GM19324 (cell line): ENCODE results near the gene MRPL17.
"Not testable (repeated sequence)": the region's sequence is repeated elsewhere in the genome, so short reads cannot be mapped to it uniquely, and the experiment has no call there.

Source experiments
- ATAC-seq: cut with Tn5 transposase; IDR thresholded peaks from one replicate; pipeline ENCODE4 v1.9.1; 2021; ENCODE audit warnings: mild to moderate bottlenecking, moderate library complexity; ENCODE audit not compliant: unreplicated experiment, low FRiP score

Gene MRPL17

DNA sequence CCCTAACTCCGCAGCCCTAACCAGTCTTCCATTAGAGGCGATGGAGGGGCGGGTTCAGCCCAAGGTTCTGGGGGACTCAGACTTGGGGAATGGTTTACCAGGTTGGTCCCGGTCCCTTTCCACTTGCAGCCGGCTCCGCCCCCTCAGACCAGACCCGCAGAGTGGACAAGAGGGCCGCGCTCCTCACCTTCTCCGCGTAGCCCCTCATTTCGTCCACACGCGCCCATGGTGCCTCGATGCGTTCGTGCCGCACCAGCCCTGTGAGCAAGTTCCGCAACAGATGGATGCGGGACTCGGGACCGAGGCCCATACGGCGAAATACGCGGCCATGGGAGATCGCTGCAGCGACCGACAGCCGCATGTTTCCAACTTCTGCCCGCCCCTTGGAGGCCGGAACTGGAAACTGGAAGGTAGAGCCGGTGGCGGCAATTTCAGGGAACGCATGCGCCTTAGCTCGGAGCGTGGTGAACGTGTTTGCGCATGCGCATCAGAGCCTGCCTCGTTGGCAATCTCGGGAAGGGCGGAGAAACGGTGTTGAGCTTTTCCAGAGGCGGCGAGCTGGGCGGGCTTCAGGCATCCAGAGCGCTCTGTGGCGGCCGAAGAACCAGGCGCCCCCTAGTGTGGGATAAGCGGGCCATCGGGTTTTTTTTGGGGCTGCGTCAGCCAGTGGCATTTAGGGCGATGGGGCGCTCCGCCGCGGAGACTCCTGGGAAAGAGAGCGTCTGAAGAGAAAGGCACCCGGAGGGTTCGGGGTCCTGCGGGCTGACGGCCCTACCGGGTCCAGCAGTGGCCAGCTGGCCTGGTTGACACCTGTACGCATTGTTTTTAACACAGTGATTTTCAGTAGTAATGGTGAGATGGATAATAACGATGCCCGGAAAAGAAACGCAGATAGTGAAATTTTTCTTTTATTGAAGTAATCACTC lies at the start of gene MRPL17:
MRPL17 (minus strand) TSS at position 405 of the 926 bp plus-strand sequence; CDS start at position 361, 44 bp downstream.
- ATAC-seq: peak; percentile 97

GRCh38 chr11:6727971-6728760 lies 45.0 kb upstream of the MRPL17 start:
- no peak for ATAC-seq

DNA sequence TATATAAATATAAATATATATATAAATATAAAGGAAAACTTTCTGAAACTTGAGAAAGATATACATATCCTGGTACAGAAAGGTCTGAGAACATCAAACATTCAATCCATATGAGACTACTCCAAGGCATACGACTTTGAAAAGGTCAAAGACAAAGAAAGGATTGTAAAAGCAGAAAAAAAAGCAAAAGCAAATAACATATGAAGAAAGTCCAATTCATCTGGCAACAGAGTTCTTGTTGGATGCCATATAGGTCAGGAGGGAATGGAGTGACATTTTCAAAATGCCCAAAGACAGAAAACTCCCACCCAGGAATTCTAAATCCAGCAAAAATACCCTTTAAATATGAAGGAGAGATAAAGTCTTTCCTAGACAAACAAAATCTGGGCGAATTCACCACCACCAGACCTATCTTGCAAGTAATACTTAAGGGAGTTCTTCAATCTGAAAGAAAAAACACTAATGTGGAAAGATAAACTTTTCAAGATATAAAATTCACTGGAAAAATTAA lies 42.3 kb upstream of the MRPL17 start:
- no peak for ATAC-seq

GRCh38 chr11:6724013-6724412 lies 40.9 kb upstream of the MRPL17 start:
- no peak for ATAC-seq

- ATAC-seq: no peak
Observed at GRCh38 chr11:6721343-6721742, 38.2 kb upstream of the MRPL17 start.

- ATAC-seq: no peak
Observed at GRCh38 chr11:6719576-6719975, 36.4 kb upstream of the MRPL17 start.

- no peak for ATAC-seq
Observed at GRCh38 chr11:6717426-6717825, 34.3 kb upstream of the MRPL17 start.

GRCh38 chr11:6711552-6711951 lies 28.4 kb upstream of the MRPL17 start:
- not testable (repeated sequence) for ATAC-seq

- ATAC-seq: no peak
Observed at GRCh38 chr11:6708876-6709275, 25.7 kb upstream of the MRPL17 start.

- no peak for ATAC-seq
Observed at GRCh38 chr11:6705905-6706535, 22.9 kb upstream of the MRPL17 start.

GRCh38 chr11:6703247-6704063 lies 20.3 kb upstream of the MRPL17 start:
- ATAC-seq: no peak

- not testable (repeated sequence) for ATAC-seq
Observed at GRCh38 chr11:6701955-6702354, 18.8 kb upstream of the MRPL17 start.

DNA sequence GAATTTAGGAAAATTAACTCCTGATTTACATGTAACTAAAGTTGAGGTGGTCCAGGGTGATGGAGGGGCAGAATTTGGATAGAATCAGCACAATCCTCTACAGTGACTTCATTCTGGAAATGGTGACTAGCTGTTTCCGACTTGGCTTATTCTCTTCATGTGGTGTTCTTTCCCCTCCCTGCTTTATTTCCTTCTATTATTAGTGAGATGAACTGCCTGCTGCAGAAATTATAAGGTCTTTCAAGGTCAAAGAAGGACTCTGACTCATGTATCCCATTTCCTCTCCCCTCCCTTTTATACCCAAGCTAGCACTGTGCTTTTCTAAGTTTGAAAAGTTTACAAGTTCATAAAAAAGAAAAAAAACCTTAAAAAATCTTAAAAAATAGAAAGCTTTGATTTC lies 12.2 kb upstream of the MRPL17 start:
- ATAC-seq: no peak

- ATAC-seq: no peak
Observed at GRCh38 chr11:6694229-6694535, 11.0 kb upstream of the MRPL17 start.

GRCh38 chr11:6693342-6694228 lies 10.4 kb upstream of the MRPL17 start:
- ATAC-seq: no peak

DNA sequence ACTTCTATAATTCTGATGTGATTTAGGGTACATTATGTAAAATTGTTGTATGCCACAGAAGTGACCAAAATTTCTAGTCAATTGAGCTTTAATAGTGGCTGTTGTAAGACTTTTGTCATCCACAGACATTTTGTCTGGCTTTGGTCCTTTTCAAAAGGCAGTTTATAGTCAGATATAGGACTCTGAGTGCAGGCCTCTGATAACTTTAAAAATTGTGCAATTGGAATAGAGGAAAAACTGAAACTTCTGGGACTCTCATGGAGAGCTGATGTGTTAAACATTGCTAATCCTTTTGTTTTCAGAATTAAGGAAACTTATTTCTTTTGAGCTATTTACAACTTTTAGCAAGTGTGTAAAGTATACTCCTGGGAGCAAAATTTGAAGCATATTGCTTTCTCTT lies 9.0 kb upstream of the MRPL17 start:
- no peak for ATAC-seq

GRCh38 chr11:6690431-6691132 lies 7.4 kb upstream of the MRPL17 start:
- not testable (repeated sequence) for ATAC-seq

DNA sequence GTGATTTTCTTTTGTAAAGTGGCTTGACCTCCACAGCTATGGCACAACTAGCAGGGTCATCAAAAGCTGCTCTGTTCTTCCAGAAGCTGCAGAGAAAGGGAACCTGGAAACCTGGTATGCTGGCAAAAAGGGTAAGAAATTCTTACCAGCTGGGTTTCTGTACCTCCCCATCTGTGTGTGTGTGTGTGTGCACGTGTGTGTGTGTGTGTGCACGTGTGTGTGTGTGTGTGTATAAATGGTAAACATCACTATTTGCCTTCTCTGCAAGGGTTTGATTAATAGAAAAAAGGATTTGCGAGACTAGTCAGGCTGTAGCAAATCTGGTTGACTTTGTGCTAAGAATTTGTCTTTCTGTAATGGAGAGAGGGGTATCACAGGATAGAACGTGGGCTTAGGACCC lies 4.7 kb upstream of the MRPL17 start:
- ATAC-seq: no peak

DNA sequence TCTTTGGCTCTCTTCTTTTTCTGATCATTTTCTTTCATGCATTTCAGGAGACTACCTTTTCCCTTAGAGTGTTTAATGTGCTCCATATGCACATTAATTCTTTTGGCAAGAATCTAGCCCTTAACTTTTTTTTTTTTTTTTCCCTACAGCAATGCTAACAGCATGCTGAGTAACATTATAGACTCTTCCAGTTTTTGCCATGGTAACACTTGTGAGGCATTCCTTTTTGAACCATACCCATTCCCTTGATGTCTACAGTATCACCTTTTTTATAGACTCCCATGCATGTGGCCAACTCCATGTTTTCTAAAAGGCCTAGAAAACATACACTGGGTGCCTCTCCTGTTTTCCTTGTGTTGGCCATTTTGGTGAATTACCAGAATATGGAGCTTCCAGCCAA lies 2.9 kb upstream of the MRPL17 start:
- ATAC-seq: no peak
